Stimulated activated effector memory CD8-positive, alpha-beta T cell treated with anti-CD3 and anti-CD28 coated beads, Interleukin-12 subunit alpha, Interleukin-12 subunit beta, amount 100 ng/mL, for 72 hours (primary cell): ENCODE data around the gene ERVK3-1.
A peak's percentile ranks its signal among the peaks of the same experiment; 100 is the strongest.

Experiments
- ATAC-seq: fragments of 150-1000 bp; cut with Tn5 transposase; 2 replicates; pipeline ENCODE4 v1.10.0; 2021
- DNase-seq, 2 donors: peaks; one replicate each; pipeline ENCODE4 v3.0.0; 2021 to 2022; ENCODE audit warnings: low spot score in 2 of 2
- H3K27ac Mint-ChIP-seq: one replicate; pipeline ENCODE4 v1.8.0; 2022; ENCODE audit warnings: mild to moderate bottlenecking, mixed read lengths
- H3K36me3 Mint-ChIP-seq: one replicate; pipeline ENCODE4 v1.8.0; 2022; ENCODE audit warnings: mild to moderate bottlenecking, mixed read lengths
- H3K4me1 Mint-ChIP-seq: one replicate; pipeline ENCODE4 v1.8.0; 2022; ENCODE audit warnings: mixed read lengths
- H3K4me3 Mint-ChIP-seq: one replicate; pipeline ENCODE4 v1.8.0; 2022; ENCODE audit warnings: mild to moderate bottlenecking, mixed read lengths
- H3K9me3 Mint-ChIP-seq: one replicate; pipeline ENCODE4 v1.8.0; 2022; ENCODE audit warnings: mixed read lengths

The ERVK3-1 gene

DNA sequence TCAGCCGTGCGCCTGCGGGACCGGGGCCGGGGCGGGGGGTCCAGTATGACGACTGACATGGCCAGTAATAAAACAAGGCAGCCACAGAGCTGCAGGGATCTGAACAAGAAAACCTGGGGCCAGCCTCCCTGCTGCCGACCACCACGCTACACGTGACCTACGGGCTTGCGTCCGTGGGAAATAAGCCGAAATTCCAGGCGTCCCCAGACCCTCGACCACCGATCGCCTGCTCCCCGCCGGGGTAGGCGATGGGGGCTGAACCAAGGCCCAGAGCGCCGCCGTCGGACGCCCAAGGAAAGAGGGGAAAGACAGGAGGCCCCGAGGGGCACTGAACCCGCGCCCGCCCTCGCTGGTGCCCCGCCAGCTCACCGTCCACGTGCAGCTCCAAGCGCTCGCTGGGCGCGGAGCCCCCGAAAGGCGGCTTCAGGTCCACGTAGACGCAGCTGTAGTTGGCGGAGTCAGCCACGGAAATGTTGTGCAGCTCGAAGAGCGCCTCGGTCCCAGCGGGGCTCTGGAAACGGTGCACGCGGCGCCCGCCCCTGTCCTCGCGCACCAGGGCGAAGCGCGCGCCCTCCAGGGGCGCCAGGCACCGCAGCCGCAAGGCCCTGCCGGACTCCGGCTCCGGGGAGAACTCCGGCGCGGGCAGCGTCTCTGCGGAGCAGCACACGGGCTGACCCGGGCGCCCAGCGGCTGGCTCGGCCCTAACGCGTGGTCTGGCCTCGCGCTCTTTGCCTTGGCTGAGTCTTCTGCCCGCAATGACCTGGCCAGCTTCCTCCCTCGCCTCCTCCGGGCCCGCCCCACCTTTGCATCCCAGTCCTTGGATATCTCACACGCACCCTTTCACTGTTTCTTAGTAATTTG, 45.1 kb downstream of the ERVK3-1 start:
- no peaks in the 10 kb centered on the region for H3K9me3 Mint-ChIP-seq
- H3K4me3 Mint-ChIP-seq = peak overlapping the region; percentile 14
- H3K4me1 Mint-ChIP-seq = peaks cover 35% of the 10 kb centered on the region
- ATAC-seq (no peak), DNase-seq (no peak)
- H3K27ac Mint-ChIP-seq = peak overlapping the region; percentile 87
- H3K36me3 Mint-ChIP-seq = peaks cover 19% of the 10 kb centered on the region

DNA sequence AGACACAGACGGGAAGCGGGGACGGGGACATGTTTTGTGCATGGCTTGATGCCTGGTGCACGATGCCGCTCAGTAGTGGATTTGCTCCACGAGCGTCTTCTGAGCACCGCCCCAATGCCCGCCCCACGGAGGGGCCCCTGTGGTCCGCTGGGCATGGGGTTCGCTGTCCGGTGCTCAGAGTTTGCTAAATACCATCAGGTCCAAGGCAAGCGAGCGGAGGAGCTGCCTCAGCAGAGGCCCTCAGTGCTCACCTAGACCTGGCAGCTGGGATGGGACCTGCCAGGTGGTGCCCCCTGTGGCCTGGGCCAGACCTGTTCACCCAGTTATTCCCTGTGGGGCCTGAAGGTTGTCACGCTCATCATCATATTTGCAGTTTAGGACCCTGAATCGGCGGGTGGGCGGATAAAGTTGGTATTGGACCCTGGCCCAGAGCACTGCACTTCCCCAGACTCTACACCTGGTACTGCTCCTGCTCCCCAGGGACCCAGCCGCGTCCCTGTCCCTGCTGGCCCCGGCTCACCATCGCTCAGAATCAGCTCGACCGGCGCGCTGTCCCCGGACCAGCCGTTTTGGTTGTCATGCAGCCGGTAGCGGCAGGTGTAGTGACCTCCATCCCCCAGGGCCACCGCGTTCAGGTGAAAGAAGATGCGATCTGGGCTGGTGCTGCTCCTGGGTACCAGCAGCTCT, 45.8 kb downstream of the ERVK3-1 start:
- Mint-ChIP-seq H3K4me3 (no peak overlapping the region), H3K36me3 (peaks cover 19% of the 10 kb centered on the region), H3K4me1 (peaks cover 28% of the 10 kb centered on the region), H3K27ac (no peak overlapping the region), H3K9me3 (no peaks in the 10 kb centered on the region)
- DNase-seq (no peak), ATAC-seq (no peak)

DNA sequence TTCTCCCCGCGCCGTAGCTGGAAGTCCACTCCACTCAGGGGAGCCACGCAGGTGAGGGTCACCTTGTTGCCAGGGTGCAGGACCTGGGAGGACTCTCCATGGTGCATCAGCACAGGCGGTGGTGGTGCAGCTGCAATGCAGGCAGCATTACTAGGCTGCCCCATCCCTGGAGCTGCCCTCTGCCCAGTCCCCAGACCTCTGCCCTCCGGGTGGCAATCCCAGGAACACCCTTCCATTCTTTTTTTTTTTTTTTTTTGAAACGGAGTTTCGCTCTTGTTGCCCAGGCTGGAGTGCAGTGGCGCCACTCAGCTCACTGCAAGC, 46.3 kb downstream of the ERVK3-1 start:
- no peak for DNase-seq
- H3K9me3 Mint-ChIP-seq = no peaks in the 10 kb centered on the region
- H3K36me3 Mint-ChIP-seq = peaks cover 19% of the 10 kb centered on the region
- H3K4me3 Mint-ChIP-seq = no peak overlapping the region
- no peak overlapping the region for H3K27ac Mint-ChIP-seq
- H3K4me1 Mint-ChIP-seq = peaks cover 23% of the 10 kb centered on the region
- no peak for ATAC-seq

DNA sequence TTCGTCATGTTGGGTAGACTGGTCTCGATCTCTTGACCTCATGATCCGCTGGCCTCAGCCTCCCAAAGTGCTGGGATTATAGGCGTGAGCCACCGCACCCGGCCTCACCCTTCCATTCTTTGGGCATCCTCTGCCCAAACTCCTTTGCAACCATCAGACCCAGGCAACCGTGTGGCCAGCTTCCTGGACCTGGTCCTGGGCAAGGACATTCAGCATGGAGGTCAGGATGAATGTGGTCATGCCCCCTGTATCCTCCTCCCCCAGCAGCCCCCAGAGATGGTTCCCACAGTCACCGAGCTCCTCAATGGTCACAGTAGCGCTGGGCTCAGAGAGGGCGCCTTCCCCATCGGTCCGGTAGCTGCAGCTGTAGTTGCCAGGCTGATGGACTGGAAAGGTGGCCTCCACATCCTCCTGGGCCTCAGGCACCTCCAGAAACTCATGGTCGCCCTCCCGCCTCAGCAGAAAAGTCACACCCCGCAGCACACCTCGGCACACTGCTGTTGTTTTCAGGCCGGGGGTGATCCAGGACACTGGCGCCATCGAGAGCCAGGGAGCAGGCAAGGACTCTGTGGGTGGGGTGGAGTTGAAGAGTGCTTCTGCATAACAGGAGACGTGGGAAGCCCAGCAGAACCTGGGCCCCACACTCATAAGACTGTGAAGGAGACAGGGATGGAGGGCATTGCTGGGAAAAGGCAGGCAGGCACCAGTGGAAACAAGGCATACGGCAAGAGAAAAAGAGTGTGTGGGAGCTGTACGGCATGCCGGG, 47.0 kb downstream of the ERVK3-1 start:
- H3K27ac Mint-ChIP-seq = peak overlapping the region; percentile 43

DNA sequence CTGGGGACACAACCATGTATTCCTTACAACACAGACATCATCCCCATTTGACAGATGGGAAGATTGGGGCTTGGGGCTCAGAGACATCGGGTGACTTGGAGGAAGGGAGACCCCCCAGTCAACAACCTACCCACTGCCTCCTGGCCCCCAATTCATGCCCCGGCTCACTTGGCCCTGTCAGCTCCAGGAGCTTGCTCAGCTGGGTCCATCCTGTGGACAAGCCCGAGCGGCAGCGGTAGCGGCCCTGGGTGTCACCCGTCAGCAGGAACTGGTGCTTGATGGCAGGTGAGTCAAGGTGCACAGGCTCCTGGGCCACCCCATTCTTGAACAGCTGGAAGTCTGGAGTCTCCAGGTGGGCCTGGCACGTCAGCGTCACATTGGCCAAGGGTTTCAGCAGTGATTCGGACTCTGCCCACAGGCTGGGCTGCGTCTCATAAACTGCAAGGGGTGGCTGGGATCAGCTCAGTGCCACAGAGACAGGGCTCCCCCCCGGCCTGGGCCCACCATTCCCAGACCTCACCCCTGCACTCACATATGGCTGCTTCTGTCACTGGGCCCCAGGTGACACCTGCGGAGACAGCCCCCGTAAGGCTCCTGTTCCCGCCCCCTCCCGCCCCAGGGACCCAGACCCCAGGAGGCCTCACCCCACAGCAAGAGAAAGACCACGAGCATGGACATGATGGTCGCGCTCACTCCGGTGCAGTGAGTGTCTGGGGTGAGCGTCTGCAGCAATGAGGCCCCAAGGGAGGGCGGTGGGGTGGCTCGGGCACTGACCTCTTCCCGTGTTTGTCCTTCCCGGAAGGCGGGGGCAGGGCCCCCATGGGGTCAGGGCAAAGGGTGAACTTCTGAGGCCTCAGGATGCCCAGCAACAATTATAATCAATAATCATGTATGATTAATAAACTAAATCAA, 47.8 kb downstream of the ERVK3-1 start, which contains the start of gene A1BG:
Gene A1BG, minus strand, starts transcription at position 733 of the 912 bp plus-strand sequence. Its CDS starts 55 bp downstream, at position 678.
- Mint-ChIP-seq H3K4me1 (peaks cover 19% of the 10 kb centered on the region), H3K27ac (peak within 1 kb of the TSS; percentile 43), H3K36me3 (peaks cover 19% of the 10 kb centered on the region), H3K9me3 (no peaks in the 10 kb centered on the region), H3K4me3 (no peak within 1 kb of the TSS)
- no peak for DNase-seq
- ATAC-seq = no peak

More for the DNA sequence above, 47.0 kb downstream of the ERVK3-1 start:
- Mint-ChIP-seq H3K4me3 (no peak overlapping the region), H3K36me3 (peaks cover 19% of the 10 kb centered on the region), H3K4me1 (peaks cover 19% of the 10 kb centered on the region), H3K9me3 (no peaks in the 10 kb centered on the region)
- DNase-seq (no peak), ATAC-seq (no peak)

DNA sequence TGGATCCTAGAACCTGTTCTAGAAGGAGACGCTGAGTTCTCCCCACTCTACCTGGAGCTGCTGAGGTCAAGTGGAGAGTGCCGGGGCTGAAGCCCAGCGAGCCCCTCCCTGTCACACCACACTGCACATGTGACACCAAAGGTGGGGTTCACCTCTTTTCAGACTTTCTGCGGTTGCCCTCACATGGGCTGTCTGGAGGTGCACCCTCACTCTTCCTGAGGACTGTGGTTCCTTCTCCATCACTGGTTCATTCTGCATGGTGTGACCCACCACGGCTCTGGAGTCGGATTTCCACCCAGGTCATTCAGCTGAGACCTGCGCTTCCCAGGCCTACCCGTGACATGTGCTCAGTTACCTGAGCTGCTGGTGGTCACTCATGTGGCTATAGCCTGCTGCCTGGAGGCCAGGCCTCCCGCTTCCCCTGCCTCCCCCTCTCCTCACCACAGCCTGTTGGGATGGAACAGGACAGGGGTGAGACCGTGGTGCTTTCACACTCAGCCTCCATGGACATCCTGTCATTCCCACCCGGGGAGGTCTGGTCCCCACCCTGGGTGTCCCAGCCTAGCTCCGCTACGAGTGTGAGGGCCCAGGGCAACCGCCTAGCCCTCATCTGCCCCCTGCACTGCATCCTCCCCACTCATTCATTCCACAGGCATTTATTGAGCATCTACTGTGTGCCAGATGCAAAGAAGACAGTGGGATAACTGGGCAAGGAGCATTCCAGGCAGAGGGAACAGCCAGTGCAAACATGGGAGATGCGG, 48.7 kb downstream of the ERVK3-1 start:
- H3K4me3 Mint-ChIP-seq = no peak overlapping the region
- H3K27ac Mint-ChIP-seq = no peak overlapping the region
- H3K9me3 Mint-ChIP-seq = no peaks in the 10 kb centered on the region
- no peak for ATAC-seq
- DNase-seq = no peak
- H3K4me1 Mint-ChIP-seq = peaks cover 19% of the 10 kb centered on the region
- H3K36me3 Mint-ChIP-seq = peaks cover 19% of the 10 kb centered on the region

DNA sequence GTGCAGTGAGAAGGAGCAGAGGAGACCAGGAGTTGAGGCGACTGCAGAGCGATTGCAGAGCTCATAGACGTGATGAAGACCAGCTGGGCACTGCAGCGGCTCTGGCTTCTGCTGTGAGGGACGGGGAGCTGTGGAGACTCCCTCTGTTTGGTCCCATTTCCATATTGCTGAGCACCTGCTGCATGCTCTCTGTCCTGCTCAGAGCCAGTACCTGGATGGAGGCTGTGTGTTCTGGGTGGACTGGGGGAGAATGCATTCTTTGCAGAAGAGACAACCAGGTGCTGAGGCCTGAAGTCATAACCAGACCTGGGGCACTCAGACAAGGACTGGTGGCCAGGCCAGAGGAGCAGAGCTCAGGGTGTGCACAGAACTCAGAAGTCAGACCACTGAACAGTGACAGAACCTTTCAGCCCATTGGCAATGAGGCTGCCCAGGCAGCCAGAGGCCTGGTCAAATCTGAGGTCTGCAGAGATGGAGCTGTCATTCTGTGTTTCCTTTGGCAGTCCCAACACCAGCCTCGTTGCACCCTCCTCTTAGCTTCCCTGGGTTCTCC, 49.4 kb downstream of the ERVK3-1 start:
- ATAC-seq (no peak), DNase-seq (no peak)
- H3K27ac Mint-ChIP-seq = no peak overlapping the region
- peaks cover 15% of the 10 kb centered on the region for H3K36me3 Mint-ChIP-seq
- peaks cover 14% of the 10 kb centered on the region for H3K4me1 Mint-ChIP-seq
- no peaks in the 10 kb centered on the region for H3K9me3 Mint-ChIP-seq
- no peak overlapping the region for H3K4me3 Mint-ChIP-seq

DNA sequence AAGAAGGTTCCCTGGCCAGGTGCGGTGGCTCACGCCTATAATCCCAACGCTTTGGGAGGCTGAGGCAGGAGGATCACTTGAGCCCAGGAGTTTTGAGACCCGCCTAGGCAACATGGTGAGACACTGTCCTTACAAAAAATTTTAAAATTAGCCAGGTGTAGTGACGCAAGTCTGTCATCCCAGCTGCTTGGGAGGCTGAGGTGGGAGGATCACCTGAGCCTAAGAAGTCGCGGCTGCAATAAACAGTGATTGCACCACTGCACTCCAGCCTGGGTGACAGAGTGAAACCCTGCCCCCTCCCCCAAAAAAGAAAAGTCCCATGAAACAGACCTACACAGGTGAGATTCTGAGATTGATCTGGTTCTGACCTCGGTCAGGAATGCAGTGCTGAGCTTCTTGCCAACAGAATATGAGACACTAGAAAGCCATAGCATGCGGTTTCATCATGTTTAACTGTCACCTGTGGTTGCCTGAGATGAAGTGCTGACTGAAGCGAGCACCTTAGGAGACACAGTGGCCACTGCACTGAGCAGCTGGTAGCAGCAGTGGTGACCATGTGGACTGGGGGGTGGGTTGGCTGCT, 50.1 kb downstream of the ERVK3-1 start:
- no peaks in the 10 kb centered on the region for H3K9me3 Mint-ChIP-seq
- H3K36me3 Mint-ChIP-seq = peaks cover 10% of the 10 kb centered on the region
- DNase-seq (no peak), ATAC-seq (no peak)
- no peak overlapping the region for H3K4me3 Mint-ChIP-seq
- no peak overlapping the region for H3K27ac Mint-ChIP-seq
- peaks cover 11% of the 10 kb centered on the region for H3K4me1 Mint-ChIP-seq

DNA sequence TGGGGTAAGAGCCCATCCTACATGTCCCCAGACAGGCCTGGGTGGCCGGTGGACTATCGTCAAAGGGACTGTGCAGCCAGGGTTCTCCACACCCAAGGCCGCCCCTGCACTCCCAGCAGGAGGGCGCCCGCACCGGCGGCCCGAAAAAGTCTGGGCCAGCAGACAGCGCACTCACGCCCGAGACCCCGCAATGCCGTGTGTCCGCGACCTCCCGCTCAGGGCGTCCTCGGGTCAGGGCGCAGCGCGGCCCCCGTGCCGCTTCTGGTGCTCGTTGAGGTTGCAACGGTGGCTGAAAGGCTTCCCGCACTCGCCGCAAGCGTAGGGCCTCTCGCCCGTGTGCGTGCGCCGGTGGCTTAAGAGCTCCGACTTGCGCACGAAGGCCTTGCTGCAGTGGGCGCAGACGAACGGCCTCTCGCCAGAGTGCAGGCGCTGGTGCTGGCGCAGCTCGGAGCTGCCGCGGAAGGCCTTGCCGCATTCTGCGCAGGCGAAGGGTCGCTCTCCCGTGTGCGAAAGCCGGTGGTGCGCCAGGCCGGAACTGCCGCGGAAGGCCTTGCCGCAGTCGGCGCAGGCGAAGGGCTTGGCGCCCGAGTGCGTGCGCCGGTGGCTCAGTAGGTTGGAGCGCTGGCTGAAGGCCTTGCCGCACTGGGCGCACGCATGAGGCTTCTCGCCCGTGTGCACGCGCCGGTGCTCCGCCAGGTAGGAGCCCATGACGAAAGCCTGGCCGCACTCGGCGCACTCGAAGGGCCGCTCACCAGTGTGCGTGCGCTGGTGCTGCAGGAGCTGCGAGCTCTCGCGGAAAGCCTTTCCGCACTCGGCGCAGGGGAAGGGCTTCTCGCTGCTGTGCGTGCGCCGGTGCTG, 51.0 kb downstream of the ERVK3-1 start:
- Mint-ChIP-seq H3K27ac (no peak overlapping the region), H3K9me3 (no peaks in the 10 kb centered on the region), H3K36me3 (peaks cover 10% of the 10 kb centered on the region), H3K4me3 (peak overlapping the region; percentile 43), H3K4me1 (peaks cover 10% of the 10 kb centered on the region)
- peak; percentile 61 for ATAC-seq
- no peak for DNase-seq

DNA sequence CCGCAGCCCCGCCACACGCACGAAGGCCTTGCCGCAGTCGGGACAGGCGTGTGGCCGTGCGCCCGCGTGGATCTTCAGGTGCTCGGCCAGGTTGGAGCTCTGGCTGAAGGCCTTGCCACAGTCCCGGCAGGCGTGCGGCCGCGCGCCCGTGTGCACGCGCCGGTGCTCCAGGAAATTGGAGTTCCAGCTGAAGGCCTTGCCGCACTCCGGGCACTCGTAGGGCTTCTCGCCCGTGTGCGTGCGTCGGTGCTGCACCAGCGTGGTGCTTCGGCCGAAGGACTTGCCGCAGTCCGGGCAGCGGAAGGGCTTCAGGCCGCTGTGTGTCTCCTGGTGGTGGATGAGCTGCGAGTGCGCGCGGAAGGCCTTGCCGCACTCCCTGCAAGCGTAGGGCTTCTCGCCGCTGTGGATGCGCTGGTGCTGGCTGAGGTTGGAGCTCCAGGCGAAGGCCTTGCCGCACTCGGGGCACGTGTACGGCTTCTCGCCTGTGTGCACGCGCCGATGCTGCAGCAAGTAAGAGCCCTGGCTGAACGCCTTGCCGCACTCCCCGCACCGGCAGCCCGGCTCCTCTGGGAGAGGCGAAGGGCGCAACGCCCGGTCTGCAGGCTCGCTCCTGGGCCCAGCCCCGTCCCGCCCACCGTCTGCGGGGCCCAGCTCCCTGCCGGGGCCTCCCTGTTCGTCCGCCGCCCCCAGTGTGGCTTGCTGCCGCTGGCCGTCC, 51.7 kb downstream of the ERVK3-1 start:
- Mint-ChIP-seq H3K4me3 (peak overlapping the region; percentile 43), H3K4me1 (peaks cover 11% of the 10 kb centered on the region), H3K36me3 (peaks cover 7% of the 10 kb centered on the region), H3K9me3 (no peaks in the 10 kb centered on the region), H3K27ac (no peak overlapping the region)
- ATAC-seq (no peak), DNase-seq (no peak)

DNA sequence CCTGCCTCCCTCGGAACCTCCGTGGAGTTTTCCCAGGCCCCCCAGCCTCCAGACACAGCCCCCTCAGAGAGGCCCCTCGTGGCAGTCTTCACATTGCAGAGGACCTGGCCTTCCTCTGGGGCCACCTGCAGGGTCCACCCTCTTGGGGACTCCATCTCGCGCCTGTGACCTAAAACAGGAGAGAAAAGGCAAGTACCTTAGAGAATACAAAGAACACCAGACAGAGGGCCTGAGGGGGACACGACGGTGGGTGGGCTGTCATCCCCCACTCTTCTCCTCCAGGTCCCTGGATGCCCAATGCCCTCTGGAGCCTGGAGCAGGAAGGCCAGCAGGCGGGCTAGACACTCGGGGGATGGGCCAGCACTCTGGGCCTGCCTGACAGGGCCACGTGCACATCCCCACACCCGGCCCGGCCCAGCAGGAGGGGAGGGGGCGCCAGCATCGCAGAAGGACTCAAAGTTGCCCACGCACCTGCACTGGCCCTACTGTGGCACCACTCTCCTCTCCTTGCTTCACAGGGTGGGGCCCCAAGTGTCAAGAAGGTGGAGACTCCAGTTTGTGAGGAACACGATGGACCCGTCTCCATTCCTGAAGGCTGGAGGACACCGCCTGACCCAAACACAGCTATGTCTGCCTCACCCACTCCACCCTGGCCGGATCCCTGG, 52.4 kb downstream of the ERVK3-1 start:
- H3K9me3 Mint-ChIP-seq = no peaks in the 10 kb centered on the region
- H3K4me1 Mint-ChIP-seq = peaks cover 9% of the 10 kb centered on the region
- H3K27ac Mint-ChIP-seq = no peak overlapping the region
- ATAC-seq = no peak
- peak overlapping the region; percentile 43 for H3K4me3 Mint-ChIP-seq
- no peak for DNase-seq
- peaks cover 10% of the 10 kb centered on the region for H3K36me3 Mint-ChIP-seq

DNA sequence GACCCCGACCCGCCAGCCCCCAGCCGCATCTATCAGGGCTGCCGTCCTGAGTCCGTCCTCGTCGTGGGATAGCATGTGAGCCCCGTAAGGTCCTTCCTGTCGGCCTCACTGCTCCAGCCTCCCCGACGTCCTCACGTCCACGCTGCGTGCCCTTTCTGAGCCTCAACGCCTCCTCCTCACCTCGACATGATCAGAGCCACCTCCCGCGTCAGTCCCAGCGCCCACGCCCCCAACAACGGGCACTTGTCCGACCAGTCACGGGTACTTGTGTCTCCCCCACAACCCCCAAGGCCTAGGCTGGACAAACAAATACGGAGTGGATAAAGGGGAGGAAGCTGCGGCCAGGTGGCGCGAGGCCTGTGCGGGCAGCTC, 56.7 kb downstream of the ERVK3-1 start:
- Mint-ChIP-seq H3K9me3 (no peaks in the 10 kb centered on the region), H3K27ac (peak overlapping the region; percentile 97), H3K4me3 (peak overlapping the region; percentile 93), H3K36me3 (peaks cover 13% of the 10 kb centered on the region), H3K4me1 (peaks cover 13% of the 10 kb centered on the region)
- peak; percentile 27 for ATAC-seq
- DNase-seq = peak in 1 of 2 donors; percentile 40
